Activated T-cell treated with anti-CD3 and anti-CD28 coated beads for 1 hour (primary cell): ENCODE results near the gene SCLT1.
A peak's percentile ranks its signal among the peaks of the same experiment; 100 is the strongest.

Experiments used
- DNase-seq: peaks from one replicate; pipeline ENCODE4 v3.0.0-alpha.2; 2020; ENCODE audit warnings: low read depth

Gene SCLT1

DNA sequence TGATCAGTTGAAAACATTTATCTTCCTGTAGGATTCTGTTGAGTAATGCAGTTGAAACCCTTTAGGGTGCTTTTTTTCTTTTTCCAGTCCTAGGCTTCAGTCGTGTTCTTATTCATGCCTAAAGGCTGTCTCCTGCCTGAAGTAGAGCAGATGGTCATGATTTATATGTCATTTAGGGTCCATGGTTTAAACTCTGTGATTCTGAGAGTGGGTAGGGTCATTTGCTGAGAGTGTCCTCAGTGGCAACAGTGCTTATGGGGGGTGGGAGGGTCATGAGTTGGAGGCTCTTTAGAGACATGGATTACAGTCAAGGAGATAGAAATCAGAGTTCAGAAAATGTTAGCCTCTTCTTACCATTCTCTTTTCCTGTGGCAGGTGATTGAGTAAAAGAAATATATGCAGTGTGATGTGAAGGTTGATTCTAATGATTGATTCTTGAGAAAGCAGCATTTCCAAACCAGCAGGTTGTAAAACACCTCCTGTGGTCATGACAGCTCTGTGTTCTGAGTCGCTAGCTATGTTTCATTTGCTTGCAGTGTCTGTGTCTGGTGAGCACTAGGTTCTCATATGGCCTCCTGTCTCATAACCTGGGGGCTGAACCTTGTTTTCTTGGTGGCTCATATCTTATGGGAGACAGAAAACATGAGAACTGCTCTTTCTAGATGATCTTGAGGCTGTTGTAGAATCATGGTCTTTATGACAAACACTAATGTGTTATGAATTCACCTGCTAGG is 223.4 kb downstream of the SCLT1 start:
- no peak for DNase-seq

DNA sequence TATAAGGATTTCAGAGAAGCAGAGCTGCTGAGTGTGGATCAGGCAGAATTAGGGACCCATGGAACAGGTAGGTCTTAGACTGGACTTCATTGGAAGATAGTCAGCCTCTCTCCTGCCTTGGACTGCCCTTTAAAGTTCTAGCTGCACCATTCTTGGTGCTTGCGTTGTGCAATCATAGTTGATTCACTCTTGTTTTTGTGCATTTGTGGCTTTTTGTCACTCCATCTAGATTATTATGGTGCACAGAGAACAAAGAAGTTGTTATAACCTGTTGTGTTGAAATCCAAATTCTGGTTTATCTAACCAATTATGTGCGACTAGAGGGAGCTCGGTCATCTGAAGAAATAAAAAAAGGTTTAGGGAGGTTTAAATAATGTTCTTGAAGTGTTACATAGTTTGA is 224.6 kb downstream of the SCLT1 start:
- DNase-seq, result no peak

DNA sequence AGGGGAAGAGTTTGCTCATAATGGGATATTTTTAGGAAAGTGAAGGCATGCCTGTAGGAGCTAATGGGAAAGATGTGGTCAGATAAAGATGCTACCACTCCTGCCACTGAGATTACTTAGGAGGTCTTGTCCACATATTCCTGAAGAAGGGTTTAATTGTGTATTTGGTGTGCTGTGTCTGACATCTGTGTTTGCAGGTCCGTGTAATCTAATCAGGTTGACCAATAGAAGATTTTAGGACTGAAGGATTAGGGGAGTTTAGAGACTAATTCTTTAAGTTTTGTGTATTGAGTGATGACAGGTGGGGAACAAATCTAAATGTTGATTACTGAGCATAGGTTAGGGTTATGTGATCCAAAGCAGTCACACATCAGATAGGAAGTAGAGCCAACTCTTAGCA is 226.6 kb downstream of the SCLT1 start:
- no peak for DNase-seq

DNA sequence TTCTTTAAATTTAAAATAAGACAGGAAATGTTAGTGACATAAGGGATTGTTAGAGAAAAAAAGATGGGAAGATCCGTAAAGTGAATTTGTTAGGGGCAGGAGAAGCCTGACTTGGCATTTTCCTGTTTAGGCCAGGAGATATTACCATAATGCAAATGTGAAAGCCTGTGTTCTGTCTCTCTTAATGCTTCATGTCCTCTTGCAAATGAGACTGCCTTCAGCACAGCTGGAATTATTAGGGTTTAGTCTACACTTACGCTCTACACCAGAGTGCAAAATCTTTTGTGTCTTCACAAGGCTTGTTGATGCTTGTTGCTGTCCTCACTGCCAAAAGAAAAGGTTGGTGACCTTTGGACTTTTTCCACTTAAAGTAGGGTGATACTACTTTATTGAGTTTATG is 227.1 kb downstream of the SCLT1 start:
- no peak for DNase-seq

DNA sequence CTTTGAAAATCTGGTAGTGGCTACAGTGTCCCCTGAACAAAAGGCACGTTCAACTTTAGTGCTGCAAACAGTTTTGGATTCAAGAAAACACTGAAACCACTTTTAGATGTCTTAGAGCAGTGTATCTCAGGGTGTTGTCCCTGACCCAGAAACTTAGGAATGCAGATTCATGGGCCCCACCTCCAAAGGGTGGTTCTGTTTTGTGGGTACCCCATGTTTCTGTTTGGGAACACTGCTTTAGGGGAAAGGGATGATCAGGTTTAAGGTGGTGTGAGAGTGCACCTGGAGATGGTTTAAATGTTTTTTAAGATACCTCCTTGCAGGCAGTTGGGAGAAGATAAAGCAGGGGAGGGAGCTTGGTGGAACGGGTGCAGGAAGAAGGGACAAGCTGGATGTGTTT is 228.2 kb downstream of the SCLT1 start:
- DNase-seq, result no peak

DNA sequence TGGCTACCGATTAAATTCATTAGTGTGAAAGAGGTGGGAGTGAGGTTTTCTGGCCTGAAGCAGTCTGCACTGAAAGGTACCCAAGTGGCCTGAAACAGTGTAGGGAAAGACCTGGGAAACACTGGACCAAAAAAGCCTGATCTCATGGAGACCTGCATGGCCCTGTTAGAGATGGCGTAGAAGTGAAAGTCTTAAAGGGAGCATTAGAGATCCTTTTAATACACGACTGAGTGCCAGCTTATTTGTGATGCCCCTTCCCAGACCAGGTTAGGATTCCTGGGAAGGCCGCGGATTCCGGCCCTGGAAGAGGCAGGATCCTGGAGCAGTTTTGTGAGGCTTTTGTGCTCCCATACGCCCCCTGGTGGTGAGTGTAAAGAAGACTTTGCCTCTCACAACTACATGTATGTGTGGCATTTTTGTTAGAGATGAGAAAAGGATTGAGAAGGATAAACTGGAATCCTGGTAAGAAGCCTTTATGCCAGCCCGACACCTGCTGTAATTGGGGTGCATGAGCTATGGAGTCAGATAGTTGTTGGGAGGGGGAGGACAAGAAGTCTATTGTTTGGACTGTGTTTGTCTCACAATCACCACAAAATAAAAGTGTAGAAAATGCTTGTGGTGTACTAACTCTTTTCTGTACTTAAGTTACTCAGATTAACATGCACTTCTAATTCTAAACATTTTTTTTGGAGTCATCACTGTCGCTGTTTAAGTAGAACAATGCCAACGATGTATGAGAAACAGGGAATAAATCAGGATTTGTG is 229.8 kb downstream of the SCLT1 start:
- peak; percentile 72 for DNase-seq

DNA sequence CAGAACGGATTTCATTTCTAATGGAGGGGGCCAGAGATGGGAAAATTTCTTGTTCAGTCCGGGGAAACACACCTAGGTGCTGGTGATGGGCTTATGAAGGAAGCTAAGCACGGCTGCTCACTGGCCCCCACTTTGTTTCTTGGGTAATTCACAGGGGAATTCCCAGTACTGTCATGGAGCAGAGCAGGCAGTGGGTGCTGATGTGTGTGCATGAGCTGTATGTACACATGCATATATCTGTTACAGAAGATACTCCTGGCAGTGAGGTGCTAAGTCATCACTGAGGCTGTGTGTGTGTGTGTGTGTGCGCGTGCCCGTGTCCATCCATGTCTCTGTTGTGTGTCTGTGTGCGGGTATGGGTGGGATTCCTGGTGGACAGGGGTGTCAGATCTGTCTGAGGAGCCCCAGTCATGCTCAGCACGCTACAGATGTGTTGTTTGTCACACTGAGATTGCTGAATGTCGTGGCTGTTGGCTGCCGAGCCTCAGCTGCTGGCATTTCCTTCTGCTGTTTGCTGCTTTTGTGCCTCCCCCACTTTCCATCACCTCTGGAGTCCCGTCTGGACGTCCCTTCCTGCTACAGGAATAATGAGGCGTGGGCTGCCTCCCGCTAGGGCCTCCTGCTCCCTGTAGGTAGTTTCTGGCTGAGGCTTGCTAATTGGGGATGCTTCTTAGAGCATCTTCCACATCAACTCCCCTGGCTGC is 230.6 kb downstream of the SCLT1 start:
- peak; percentile 2 for DNase-seq

DNA sequence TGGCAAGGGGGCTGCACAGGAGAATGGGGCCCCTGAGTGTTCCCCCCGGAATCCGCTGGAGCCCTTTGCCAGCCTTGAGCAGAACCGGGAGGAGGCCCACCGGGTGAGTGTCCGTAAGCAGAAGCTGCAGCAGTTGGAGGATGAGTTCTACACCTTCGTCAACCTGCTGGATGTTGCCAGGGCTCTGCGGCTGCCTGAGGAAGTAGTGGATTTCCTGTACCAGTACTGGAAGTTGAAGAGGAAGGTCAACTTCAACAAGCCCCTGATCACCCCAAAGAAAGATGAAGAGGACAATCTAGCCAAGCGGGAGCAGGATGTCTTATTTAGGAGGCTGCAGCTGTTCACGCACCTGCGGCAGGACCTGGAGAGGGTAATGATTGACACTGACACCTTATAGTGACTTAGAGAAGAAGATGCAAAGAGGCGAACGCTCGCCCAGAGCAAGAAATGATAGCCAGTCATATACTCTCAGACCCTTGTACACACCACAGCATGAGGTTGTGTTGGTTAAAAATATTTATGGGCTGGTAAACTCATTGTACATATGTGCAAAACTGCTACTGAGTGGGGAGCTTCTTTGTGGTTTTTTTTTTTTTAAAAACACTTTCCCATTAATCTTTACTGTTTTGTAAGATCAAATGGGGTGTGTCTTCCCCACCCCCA is 231.4 kb downstream of the SCLT1 start:
- DNase-seq, result no peak

DNA sequence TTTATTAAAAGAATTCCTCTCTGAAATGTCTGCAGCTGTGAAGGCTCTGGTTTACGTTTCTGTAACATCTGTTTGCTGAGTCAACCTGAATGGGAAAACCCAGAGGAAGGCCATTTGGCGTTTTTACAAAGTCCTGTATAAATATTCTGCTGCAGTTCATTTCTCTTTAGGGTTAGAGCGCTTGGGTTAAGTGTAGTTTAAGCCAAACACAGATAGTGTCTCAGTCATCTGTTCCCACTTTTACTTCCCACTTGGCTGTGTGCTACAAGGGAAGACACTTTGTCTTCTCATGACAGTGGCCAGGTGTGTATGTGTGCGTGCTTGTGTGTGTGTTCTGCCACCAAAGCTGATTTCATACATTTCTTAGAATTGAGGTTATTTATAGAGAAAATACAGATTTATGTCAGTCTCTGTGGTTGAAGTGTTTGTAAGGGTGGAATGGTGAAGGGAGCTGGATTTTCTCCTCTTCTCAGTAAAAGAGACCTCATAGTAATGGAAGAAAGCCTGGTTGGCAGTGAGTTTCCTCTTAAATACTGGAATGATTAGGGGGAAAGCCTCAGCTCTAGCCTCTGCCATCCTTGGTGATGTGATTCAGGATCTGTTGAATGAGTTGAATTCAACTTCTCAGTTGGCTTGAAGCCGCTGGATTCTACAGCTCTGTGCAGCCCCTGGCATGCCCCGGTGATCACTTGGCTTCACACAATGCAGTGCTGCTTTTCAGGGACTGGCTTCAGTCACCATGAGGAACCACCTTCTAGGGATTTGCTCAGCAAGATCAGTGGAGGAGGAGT is 233.3 kb downstream of the SCLT1 start:
- DNase-seq, result no peak

DNA sequence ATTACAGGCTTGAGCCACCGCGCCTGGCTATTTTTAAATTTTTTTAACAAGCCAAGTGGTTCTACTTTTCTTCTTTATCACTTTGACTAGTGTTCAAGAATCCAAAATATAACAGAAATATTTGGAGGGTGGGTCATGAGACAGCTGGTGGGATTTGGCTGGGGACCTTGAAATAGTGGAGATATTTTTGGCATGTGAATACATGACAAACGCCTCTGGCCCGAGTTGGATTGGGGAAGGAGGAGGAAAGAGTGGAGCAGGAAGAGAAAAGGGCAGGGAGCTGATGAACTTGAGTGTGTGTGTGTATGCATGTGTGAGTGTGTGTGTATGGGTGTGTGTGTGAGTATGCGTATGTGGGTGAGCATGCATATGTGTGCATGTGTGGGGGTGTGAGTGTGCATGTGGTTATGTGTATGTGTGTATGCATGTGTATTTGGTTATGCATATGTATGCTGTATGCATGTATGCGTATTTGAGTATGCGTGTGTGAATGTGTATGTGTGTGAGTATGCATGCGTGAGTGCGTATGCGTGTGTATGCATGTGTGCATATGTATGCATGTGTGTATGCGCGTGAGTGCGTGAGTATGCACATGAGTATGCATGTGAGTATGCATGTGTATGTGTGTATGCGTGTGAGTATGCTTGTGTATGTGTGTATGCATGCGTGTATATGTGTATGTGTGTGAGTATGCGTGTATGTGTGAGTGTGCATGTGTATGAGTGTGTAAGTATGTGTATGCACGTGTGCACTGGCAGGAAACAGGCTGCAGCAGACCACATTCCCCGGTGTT is 234.3 kb downstream of the SCLT1 start:
- DNase-seq, result no peak

DNA sequence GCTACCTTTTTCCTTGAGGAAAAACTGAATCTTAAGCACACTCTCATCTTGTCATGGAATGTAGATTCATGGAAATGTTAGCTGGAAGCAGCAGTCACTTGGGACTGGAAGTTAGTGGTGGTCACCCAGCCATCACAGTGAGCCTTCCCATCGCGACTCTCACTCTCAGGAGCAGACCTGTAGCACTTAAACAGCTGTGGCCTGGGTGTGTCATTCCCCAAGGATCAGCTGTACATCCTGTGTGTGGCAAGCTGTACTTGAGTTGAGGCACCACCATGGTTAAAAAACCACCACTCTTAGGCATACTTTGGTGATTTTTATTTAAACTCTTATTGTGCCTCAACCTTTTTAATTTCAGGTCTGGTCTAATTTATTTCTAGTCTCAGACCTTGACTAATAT is 237.1 kb downstream of the SCLT1 start:
- DNase-seq, result no peak

DNA sequence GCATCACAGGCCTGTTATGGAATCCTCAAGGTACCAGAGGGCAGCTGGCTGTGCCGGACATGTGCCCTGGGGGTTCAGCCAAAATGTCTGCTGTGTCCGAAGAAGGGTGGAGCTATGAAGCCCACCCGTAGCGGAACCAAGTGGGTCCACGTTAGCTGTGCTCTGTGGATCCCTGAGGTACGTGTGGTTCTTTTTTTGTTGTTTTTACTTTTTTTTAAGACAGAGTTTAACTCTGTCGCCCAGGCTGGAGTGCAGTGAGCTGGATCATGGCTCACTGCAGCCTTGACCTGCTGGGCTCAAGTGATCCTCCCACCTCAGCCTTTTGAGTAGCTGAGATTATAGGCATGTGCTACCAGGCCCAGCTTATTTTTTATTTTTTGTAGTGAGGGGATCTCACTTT is 237.7 kb downstream of the SCLT1 start:
- DNase-seq, result no peak

DNA sequence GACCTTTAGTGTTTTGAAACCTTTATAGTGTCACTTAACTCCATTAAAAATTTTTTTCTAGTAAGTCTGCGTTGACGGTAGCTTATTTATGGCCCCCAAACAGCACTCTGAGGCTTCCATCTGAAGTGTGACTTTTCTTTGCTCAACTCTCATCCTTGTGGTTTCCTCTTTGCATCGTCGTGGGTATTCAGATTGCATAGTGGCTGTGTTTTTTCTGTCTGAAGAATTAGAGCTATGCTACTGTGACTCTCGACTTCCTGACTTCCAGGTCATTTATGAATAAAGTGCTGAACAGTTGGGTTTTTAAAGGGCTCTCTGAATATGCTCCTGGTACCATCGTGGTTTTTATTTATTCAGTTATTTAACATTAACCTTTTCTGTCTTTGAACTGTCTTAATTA is 238.9 kb downstream of the SCLT1 start:
- DNase-seq, result no peak

DNA sequence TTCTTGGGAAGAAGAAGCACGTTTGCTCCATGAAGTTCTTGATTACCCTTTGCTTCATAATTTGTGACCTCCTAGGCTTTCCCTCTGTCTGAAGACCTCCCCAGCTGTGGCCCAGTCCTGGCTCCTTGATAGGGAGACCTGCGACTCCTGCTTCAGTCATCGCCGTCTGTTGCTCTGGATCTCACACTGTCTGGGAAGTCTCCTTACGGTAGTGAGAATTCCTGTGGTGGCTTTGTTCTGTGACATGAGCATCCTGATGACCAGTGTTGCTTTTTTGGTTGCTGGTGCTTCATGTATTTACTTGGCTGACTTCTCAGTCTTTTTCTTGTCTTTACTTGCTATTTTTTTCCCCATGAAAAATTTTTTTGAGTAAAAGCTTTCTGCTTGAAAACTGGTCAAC is 239.6 kb downstream of the SCLT1 start:
- DNase-seq, result no peak

DNA sequence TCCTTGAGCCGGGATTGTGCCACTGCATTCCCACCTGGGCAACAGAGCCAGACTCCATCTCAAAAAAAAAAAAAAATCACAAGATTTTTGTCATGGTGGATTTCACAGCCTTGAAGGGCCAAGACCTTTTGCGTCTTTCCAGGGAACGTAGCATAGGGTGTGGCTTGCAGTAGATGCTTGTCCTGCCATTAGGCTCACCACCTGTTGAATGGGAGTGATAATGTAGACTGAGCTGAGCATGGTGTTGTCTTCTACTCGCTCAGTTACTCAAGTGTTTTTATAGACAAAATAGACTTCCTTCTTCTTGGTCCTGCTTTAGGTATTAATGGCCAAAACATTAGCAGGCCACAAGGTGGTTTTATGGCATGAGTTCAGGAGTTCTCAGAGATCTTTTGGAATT is 243.1 kb downstream of the SCLT1 start:
- no peak for DNase-seq

DNA sequence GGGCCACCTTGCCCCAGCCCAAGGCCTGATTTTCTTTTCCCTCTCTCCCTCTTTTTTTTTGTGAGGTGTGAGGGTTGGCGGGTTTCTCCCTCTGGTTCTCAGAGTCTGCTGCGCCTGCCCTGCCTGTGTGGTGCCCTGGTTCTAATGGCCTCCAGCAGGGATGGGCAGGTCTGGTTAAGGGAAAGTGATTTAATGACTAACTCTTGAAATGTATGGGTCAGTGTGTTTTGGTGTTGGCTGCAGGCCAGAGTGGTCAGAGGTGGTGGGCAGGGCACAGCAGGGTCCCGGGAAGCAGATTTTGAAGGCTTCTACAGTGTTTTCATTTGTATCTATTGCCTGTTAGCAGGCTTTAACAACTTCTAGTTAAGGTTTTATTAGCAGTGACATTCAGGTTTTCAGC is 244.9 kb downstream of the SCLT1 start:
- DNase-seq, result no peak

DNA sequence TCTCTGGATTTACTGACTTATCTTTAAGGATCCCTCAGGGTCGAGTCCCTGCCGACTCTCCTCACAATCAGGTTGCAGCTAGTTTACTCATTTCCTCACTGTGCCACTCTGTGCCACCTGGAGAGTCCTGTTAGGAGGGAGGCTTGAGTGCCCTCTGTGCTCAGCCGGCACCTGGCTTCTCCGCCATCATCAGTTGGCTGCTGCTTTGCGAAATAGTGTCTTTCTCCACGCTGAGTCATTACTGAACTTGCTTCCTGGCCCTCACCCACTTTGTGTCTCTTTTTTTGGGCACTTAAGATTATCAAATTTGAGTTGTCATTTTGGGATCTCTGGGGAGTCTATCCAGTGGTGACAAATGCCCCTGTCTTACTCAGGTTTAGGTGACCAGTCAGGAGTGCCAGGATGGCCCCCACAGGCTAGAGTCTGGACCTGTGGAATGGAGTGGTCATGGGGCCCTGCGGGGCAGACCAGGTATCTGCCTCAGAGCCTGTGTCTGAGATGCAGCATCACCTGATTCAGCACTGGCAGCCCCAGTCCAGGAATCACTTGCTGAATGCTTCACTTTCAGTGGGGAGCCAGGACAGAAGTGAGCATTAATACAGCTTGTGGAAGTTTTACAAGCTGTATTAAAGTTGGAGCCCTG is 246.1 kb downstream of the SCLT1 start:
- no peak for DNase-seq

DNA sequence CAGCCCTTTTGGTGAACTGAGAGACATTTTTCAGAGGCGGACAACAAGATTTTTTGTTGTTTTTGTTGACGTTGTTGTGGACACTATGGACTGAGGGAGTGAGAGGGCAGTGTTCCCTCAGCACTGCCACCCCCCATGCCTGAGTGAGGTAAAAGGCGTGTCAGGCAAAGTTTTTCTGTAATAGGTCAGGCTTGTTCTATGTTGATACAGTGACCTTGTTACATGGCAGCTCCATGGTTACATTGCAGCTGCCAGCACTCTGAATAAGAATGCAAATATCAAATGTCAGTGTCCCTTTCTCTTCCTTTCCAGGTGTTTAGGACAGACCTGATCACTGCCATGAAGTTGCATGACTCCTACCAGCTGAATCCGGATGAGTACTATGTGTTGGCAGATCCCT is 247.3 kb downstream of the SCLT1 start:
- no peak for DNase-seq

DNA sequence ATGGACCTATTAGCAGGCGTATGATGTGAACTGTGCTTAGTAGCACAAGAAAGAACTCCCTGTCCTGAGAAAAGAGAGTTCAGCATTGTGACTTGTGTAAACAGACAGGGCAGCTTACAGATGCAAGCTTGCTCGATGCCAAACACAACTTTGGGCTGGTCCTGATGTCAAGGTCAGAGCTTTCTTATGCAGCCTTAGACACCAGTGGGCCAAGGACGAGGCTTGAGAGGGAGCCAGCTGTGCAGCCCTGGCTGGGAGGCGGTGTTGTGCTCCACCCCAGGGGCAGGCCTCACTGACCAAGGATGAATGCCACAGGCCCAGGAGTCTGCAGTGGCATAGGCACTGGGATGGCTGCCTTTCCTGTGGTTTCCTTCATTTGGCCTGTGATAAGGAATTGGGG is 248.4 kb downstream of the SCLT1 start:
- DNase-seq, result no peak

DNA sequence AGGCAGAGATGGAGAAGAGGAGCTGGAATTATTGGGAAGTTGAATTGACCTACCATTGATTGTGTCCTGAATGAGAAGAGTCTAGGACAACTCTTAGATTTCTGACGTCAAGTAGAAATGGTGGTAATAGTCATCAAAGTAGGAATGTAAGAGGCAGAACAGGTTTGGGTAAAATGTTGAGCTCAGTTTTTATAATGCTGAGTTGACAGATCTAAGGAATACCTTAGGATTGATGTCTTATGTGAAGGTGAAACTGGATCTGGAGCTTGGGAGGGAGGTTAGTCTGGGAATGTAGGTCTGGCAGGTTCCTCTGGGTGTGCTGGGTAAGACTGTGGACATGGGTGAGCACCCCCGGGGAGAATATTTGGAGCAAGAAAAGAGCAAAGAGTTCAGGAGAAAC is 251.9 kb downstream of the SCLT1 start:
- DNase-seq, result no peak
